Stimulated activated CD4-positive, alpha-beta T cell treated with anti-CD3 and anti-CD28 coated beads, TNF-alpha, amount 100 ng/mL, for 24 hours (primary cell): ENCODE data around the gene PITRM1.
"Not testable (repeated sequence)": the region's sequence is repeated elsewhere in the genome, so short reads cannot be mapped to it uniquely, and the experiment has no call there.

Experiments used
- DNase-seq, 3 experiments: peaks; one replicate each; pipeline ENCODE4 v3.0.0-alpha.2; 2020; ENCODE audit warnings: low read depth in 3 of 3

PITRM1 gene

DNA sequence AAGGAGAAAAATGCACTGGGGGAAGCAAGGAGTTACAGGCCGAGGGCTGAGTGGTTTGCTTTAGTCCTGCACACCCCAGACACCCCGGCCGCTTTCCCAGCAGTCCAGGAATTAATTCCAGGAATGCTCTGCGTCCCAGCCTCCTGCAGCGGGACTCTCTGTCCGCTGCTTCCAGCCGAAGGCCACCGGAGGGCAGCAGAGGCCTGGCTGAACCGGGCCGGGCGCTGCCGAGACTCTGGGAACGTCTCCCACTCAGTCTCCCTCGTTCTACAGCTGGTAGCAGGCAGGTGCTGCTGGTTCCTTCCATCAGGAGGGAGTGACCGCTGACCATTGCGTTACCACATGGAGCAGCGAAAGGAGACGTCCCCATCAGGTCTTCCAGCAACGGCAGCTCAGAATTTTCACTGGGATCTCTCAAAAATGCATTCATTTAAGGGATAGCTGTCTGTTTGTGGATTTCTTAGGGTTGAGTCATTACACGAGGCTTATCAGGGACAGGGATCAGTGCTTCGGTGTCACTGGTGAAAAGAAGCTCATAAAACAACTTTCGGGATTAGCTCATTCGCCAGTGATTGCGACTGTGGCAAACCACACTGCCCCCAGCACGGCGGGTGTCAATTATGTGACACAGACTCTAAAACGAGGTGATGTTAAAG lies 24.9 kb upstream of the PITRM1 start:
- DNase-seq: peak; percentile 54 to 82 (median 69)

DNA sequence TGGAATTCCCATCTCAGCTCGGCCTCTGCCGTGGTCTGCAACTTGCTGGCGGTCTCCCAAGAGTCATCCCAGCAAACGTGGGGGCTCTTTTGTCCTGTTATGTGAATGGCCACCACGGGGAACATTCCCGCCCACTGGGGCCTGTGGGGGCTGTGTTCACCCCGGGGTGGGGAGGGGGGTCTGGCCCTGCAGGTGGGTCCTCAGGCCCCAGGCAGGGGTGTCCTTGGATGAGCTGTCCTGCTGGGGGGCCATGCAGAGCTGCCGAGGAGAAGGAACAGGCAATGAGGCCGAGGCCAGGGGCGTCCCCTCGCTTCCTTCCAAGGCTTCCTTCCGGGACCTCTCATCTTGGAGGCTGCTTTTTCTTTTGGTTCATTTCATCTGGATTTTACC lies 24.4 kb upstream of the PITRM1 start:
- no peak for DNase-seq

DNA sequence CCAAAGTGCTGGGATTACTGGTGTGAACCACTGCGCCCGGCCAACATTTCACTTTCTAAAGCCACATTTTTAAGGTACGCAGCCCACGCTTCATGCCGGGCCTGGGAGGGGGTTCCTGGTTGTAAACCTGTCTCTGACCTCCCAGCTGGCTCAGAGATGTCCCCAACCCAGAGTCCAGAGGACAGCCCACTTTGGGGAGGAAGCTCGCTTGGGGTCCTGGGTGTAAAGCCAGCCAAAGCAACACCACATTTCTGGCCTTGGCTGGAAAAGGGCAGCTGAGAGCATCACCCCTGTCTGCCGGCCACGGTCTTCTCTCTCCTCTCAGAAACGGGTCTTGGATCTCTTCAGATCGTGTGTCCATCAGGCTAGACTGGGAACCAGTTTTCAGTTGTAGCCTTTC lies 23.9 kb upstream of the PITRM1 start:
- DNase-seq: no peak

DNA sequence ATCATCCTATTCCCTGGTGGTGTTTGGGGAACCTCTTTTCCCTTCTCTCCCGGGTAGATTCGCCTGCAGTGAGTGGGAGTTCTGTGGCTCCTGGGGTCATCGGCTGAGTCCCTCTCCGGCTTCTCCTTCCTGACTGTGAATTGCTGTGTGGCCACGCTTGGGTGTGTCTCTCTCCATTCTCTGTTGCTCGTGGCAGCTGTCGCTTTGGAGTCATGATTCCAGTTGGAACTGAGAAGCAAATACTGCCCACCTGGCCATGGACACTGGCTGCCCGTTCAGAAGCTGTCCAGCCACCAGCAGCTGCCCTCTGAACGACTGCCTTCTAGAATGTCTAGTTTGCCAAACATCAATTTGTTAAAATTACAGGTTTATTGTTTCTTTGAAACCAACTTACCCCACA lies 23.1 kb upstream of the PITRM1 start:
- no peak for DNase-seq

DNA sequence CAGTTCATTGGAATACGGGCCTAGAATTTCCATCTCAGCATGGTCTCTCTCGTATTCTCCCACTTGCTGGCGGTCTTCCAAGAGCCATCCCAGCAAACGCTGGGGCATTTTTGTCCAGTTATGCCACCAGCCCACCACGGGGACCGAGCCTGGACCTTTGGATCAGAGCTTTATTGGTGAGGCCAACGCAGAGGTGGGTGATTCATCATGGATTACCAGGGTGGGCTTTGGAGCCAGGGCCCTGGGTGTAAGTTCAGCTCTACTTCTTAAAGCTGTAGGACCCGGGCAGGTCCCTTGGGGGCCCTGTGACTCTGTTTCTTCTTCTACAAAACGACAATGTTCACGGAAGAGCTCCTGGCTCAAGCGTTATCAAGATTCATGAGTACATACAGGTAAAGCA lies 22.7 kb upstream of the PITRM1 start:
- no peak for DNase-seq

DNA sequence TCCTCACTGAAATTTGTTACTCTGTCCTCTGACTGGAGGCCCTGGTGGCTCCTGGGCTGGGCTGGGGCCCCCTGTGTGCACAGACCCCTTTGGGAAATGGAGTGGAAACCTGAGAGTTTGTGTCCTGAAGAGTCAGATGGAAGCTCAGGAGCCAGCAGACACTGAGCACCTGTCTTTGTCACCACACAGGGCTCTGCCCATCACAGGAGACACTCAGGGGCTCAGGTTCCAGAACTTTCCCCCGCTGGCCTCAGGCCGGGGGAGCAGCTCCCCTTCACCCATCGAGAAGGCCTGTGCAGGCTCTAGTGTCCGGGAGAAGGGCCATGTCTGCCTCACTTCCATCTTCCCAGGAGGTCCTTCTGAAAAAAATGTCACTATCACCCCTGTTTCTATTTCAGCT lies 22.3 kb upstream of the PITRM1 start:
- no peak for DNase-seq

DNA sequence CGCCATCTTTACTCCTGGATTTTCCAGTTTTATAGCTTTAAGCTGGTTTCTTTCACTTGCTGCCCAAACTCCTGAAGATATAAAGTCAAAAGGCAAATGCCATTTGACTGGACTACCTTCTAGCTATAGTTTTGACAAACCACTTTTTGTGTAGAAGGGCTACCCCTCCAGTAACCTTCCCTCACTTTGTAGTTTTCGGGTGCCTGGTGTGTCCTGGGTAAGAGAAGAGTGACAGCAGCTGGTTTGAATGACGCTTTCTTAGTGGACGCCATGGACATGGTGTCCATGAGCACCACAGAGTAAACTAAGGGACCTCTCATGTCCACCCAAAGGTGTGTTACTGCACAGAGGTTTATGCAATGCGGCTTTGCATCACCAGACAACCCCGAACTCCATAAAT lies 21.2 kb upstream of the PITRM1 start:
- DNase-seq: no peak

DNA sequence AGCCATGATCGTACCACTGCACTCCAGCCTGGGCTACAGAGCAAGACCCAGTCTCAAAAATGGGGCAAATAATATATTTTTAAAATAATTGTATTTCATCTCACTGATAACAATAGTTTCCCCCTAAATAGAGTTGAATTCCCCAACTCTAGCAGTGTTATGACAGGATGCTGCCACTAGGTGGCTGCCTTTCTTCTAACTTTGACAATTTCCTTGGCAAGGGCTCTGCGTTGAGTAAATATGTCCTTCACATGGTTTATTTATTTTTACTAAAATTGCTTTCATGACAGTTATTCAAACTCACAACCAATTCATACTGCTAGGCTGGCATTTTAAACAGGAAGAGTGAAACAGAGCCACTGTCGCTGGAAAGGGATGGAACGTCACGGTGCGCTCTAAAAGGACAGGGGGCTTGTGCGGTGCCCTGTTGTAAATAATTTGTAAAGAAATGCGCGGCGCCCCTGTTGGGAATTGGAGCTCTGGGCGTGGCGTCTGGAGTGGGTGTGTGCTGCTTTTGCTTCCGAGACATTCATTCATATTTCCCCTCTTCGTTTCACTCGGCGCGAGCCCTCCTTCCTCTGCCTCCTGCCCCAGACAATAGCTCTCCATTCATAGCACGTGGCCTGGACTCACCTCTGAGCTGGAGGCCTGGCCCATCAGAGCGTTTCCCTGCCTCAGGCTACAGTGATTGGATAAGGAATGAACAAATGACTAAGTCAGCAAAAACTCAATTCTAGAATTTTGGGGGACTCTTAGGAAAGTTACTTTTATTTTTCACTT lies 20.5 kb upstream of the PITRM1 start:
- DNase-seq: peak; percentile 25 to 40 (median 37)

DNA sequence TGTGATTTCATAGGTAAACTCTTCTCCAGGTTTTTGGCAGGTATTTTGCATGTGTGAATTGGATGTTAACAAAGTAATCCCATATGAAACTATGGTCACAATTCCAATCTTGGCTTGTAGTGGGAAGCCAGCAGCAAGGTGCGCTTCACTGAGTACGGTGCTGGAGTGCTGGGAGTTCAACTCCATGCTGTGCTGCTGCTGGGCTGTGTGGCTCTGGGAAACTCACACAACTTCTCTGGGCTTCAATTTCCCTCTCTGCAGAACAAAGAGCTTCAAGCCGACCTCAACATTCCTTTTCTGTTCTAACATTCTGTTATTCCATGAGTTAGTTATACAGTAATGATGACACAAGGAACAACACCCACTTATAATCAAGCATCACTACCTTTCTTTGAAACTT lies 18.2 kb upstream of the PITRM1 start:
- no peak for DNase-seq

DNA sequence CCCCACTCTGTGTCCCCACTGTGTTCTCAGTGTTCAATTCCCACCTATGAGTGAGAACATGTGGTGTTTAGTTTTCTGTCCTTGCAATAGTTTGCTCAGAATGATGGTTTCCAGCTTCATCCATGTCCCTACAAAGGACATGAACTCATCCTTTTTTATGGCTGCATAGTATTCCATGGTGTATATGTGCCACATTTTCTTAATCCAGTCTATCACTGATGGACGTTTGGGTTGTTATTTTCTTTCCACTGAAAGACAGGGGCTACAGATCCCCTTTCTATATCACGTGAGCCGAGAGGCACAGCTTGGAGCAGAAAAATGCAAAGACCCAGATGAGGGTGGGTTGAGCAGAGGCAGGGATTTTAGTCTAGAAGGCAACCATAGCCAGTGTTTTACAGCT lies 14.6 kb upstream of the PITRM1 start:
- not testable (repeated sequence) for DNase-seq

DNA sequence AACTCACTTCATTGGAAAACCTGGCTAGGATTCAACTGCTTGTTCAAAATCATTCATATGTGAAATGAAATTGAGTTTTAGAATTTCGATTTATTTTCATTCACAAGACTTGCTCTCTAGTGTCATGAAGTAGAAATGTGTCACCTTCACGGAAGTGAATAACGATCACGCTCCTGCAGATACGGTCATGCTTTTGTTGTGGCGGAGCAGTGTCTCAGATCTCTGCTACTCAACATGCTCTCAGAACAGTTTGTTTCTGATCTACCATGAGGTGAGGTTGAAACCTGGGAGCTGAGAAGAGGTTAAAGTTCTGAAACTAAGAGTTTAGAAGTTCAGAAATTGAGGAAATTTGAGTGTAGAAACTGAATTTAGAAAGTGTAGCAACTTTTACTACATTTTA lies 13.8 kb upstream of the PITRM1 start:
- peak in 2 of 3 experiments; percentile 29 to 32 for DNase-seq

DNA sequence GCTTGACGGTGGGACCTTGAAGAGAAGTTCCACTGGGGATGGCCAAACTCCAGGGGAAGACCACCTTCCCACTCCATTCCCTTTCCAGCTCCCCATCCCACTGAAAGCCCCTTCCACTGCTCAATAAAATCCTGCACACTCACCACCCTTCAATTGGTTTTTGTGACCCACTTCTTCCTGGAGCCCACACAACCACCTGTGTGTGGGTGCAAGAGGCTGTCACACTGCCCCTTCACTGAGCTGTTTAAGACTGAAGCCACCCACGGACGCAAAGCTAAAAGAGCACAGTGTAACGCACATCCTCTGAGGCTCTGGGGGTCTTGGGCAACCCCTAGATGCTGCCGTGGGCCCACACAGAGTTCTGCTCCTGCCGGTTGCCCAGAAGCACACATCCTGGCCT lies 12.8 kb upstream of the PITRM1 start:
- no peak for DNase-seq

DNA sequence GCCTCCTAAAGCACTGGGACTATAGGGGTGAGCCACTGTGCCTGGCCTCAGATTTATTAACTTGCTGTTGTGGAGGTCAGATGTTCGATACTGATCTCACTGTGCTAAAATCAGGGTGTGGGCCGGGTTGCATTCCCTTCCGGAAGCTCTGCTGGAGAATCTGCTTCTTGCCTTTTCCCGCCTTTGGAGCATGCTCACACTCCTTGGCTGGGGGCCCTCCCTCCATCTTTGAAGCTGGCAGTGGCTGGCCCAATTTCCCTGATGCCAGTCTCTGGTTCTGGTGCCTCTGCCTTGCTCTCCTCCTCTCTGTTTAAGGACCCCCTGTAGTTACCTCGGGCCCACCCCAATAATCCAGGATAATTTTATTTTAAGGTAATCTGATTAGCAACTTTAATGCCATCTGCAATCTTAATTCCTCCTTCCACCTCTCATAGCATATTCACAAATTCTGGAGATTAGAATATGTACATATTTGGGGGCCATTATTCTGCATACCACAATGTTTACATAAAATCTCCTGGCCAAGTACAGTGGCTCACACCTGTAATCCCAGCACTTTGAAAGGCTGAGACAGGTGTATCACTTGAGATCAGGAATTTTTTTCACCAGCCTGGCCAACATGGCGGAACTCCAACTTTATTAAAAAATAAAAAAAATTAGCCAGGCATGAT lies 7.9 kb upstream of the PITRM1 start:
- DNase-seq: no peak

DNA sequence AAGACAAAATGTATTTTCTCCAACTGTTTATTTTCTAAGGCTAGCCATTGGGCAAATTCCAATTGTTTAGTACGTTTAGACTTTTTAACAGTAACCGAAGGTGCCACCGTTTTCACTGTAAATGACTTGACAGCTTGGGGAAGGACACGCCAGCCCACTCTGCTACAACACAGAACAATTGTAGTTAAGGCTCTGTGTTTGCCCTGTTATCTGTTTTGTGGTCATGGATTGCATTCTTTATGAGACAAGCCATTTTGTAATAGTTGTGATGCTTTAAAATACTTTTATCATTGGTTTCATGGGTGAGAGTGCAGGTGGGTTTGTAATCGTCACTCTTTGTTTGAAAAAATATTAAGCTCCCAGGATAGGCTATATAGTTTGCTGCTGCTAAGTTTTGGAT lies 6.6 kb upstream of the PITRM1 start:
- no peak for DNase-seq

DNA sequence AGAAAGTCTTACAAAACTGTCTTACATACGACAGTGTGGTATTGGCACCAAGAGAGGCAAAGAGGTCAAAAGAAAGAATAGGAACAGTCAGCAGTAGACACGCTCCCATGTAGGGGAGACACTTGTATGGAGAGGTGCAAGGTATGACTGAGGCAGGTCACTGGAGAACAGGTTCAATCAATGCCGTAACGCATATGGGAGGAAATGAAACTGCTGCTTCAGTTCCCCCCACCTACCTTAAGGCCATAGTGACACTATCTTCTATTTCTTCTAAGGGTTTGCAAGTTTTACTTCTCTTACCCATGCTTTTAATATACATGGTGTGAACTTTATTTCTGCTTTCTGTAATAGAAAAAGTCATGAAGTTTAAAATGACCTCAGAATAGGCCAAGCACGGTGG lies 5.5 kb upstream of the PITRM1 start:
- no peak for DNase-seq

DNA sequence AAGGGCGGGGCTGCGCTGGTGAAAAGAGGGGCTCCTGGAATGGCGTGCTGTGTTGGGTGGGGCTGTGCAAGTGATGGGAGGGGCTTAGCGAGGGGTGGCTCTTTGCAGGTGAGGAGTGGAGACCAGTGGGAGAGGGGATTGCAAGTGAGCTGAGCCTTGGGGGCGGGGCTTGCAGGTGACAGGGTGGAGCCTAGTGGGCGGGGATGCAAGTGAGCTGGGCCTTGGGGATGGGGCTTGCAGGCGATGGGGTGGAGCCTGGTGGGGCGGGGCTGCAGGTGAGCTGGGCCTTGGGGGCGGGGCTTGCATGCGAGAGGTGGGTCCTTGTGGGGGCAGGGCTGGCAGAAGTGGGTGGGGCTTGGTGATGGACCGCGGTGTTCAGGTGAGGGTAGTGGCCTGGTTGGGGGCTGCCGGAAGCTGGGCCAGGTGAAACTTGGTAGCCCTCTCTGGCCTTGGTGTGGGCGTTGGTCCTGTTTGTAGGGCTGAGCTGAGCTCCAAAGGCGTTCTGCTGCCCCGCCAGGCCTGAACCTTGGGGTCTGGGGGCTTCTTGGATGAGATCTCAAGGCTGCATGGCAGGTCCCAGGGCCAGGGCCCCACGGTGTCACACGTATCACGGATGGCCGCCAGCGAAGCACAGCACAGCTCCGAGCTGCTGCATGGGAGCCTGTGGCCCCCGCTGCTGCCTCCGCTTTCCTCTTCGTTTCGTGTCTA lies 743 bp upstream of the PITRM1 start:
- no peak for DNase-seq

DNA sequence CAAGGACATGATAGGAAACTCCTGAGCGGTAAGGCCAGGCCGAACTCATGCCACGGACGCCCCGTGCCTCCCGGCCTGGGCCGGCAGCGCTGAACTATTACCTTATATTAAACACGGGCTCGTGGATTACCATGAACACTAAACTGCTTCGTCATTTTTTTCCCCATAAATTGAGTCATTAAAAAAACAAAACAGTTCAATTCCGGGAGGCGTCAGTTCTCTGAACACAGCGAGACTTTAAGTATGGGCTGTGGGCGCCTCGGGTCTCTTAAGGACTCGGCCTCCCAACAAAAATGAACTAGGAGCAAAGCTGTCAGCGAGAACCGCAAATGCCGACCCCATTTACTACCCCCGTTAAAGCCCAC lies 519 bp downstream of the PITRM1 start:
- DNase-seq: peak in 1 of 3 experiments; percentile 21

DNA sequence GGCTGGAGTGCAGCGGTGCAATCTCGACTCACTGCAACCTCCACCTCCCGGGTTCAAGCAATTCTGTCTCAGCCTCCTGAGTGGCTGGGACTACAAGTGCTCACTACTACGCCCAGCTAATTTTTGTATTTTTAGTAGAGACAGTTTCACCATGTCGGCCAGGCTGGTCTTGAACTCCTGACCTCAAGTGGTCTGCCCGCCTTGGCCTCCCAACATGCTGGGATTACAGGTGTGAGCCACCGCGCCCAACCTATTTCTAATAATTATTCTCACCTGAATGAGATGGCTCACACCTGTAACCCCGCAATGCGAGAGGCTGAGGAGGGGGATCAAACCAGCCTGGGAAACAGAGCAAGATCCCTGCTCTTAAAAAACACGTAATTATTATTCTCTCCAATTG lies 1.1 kb downstream of the PITRM1 start:
- DNase-seq: not testable (repeated sequence)

DNA sequence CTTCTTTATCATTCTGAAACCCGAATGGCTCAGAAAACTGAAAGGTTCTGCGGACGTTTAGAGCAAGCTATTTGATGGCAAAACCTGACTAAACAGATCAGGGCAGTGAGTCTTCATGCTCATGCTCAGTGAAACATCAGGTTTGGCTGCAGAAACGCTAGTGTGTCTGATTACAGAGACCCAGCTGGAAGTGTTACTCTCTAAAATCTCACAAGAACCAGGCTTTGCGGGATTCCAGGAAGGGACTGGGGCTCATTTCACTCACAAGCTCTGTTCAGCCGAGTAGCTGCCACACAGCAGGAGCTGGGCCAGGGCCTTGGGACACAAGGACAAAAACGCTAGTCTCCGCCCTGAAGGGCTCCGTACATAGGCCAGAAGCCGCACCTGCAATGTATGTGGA lies 2.9 kb downstream of the PITRM1 start:
- no peak for DNase-seq

DNA sequence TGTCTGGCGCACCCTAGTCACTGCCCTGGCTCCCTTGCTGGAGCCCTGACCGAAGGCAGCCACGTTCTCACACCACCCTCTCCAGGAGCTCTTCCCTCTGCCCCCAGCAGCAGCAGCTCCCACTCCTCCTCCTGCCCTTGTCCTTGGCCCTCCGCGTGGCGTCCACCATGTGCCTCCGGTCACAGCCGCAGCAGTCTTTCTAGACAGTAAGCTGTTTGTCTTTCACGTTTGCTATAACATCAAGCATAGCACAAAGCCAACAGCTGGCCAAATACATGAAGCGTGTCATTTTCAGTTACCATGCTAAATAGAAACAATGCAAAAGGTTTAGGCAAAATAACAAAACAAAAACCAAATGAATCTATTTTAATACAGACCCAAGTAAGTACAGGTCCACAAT lies 3.3 kb downstream of the PITRM1 start:
- DNase-seq: no peak

DNA sequence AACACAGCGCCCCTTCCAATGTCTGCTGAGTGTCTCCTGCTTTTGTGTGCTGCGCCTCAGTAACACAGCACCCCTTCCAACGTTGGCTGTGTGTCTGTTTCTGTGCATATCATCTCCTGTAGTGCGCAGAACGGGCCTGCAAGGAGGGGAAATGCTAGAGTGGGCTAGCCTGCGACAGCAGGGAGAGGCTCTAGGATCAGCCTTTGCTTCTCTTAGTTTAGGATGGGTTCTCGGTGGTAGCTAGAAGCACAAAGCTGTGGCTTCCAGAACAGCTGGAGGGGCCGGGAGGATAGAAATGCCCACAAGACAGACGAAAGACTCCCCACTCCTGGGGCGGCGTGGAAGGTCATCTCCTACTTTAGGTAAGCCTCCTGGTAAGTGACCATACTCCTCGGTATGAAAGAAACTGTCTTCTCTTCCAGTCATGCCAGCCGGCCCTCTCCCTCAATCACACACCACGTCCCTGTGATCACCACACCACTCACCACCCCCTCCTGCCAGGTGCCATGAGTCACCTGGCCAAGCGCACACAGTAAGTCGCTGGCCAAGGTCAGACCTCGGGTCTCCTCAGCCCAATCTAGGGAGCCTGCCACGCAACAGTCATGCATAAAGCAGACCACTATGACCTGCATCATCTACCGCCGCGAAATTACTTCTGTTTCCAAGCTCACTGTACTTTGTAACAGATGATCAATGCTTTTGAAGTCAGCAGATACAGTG lies 4.8 kb downstream of the PITRM1 start:
- no peak for DNase-seq
